HCT116 (cell line): ENCODE measurements around the gene NFIX. TPM values are rescaled to one million over a fixed set of nuclear protein-coding genes. Genes with fewer than 3 reads are reported as not detected.

Experiments used
- ATAC-seq: fragments of 200-7000 bp; cut with Tn5 transposase; 2 replicates; pipeline ENCODE4 v1.9.1; 2020; ENCODE audit warnings: mild to moderate bottlenecking, moderate library complexity
- BruUV-seq: library from RNA; stranded (reverse); fragments of 400-500 nt; replicated peaks from 2 replicates; lab custom pipeline; 2021; lab: Mats Ljungman, UMichigan
- CTCF ChIA-PET: fragments of 300-600 bp; sonication (Branson Sonifier 250); formaldehyde crosslinking; loops from one replicate; lab custom pipeline; 2021; ENCODE audit warnings: antibody characterized with exemption; lab: Charles Lee
- POLR2A ChIA-PET: fragments of 300-600, 350-600 bp; sonication (Branson Sonifier 250); formaldehyde crosslinking; loops from one replicate; lab custom pipeline; 2021; ENCODE audit warnings: antibody characterized with exemption; lab: Charles Lee
- RAD21 ChIA-PET, 2 experiments: fragments of 300-600 bp; sonication (Branson Sonifier 250); formaldehyde crosslinking; loops; one replicate each; lab custom pipeline; 2023; ENCODE audit warnings: low total read pairs in 2 of 2; ENCODE audit not compliant: uncharacterized antibody in 2 of 2, unreplicated experiment in 2 of 2, low non-redundant PET in 1 of 2; lab: Charles Lee
- DNase-seq: peaks from one replicate; pipeline ENCODE4 v3.0.0-alpha.2; 2010; ENCODE audit warnings: low read depth, low spot score
- H2AFZ ChIP-seq: fragments of 200-600 bp; shearing (Covaris generic), sonication (generic); 2 replicates; pipeline ENCODE4 v1.6.1; 2017; ENCODE audit warnings: low read depth, mixed run types, mixed read lengths, antibody characterized with exemption, low read length; ENCODE audit not compliant: poor library complexity, severe bottlenecking
- H3K27ac ChIP-seq: 2 replicates; pipeline ENCODE4 v1.5.1; 2012; ENCODE audit warnings: low read depth, low read length
- H3K27me3 ChIP-seq: fragments of 200-600 bp; sonication (generic); 2 replicates; pipeline ENCODE4 v1.6.1; 2016; ENCODE audit warnings: mixed run types, low read length, mixed read lengths; ENCODE audit not compliant: insufficient read depth
- H3K36me3 ChIP-seq, 2 experiments: fragments of 200-500 bp in 1 of 2; fragments of 200-600 bp in 1 of 2; sonication (Bioruptor generic) in 1 of 2; sonication (generic) in 1 of 2; 2 replicates each; pipeline versions ENCODE4 v1.5.1 to v1.6.1; 2014 to 2016; ENCODE audit warnings: low read length in 2 of 2, inconsistent platforms in 1 of 2, mixed read lengths in 1 of 2, mixed run types in 1 of 2; ENCODE audit not compliant: insufficient read depth in 2 of 2, control insufficient read depth in 1 of 2
- H3K4me1 ChIP-seq, 2 experiments: fragments of 200-600 bp in 1 of 2; sonication (generic) in 1 of 2; 2 replicates each; pipeline versions ENCODE4 v1.5.1 to v1.6.1; 2012 to 2017; ENCODE audit warnings: low read length in 2 of 2, inconsistent platforms in 1 of 2, mild to moderate bottlenecking in 1 of 2, mixed read lengths in 1 of 2, mixed run types in 1 of 2, moderate library complexity in 1 of 2; ENCODE audit not compliant: insufficient read depth in 2 of 2, control insufficient read depth in 1 of 2
- H3K4me2 ChIP-seq: fragments of 200-600 bp; sonication (generic); 2 replicates; pipeline ENCODE4 v1.6.1; 2017; ENCODE audit warnings: mixed run types, low read length, mixed read lengths
- H3K4me3 ChIP-seq, 2 experiments: fragments of 200-600 bp in 1 of 2; sonication (generic) in 1 of 2; replicated peaks in 1 of 2; 2 replicates each; pipeline ENCODE4 v1.5.1; 2011 to 2016; ENCODE audit warnings: low read length in 2 of 2, control low read depth in 1 of 2, low read depth in 1 of 2, mild to moderate bottlenecking in 1 of 2, mixed read lengths in 1 of 2, mixed run types in 1 of 2
- H3K79me2 ChIP-seq: fragments of 200-600 bp; sonication (generic); 2 replicates; pipeline ENCODE4 v1.6.1; 2017; ENCODE audit warnings: mild to moderate bottlenecking, mixed run types, low read length, moderate library complexity, mixed read lengths; ENCODE audit not compliant: insufficient read depth
- H3K9ac ChIP-seq: fragments of 200-600 bp; sonication (generic); 2 replicates; pipeline ENCODE4 v1.6.1; 2016; ENCODE audit warnings: low read length, mixed read lengths
- H3K9me2 ChIP-seq: fragments of 200-600 bp; sonication (generic), shearing (Covaris generic); 2 replicates; pipeline ENCODE4 v1.6.1; 2017; ENCODE audit warnings: mixed run types, mild to moderate bottlenecking, moderate library complexity; ENCODE audit not compliant: insufficient read depth
- H3K9me3 ChIP-seq, 2 experiments: fragments of 200-500 bp in 1 of 2; fragments of 200-600 bp in 1 of 2; sonication (Bioruptor generic) in 1 of 2; sonication (generic) in 1 of 2; 2 replicates each; pipeline ENCODE4 v1.6.1; 2014 to 2017; ENCODE audit warnings: low read length in 2 of 2, mixed read lengths in 2 of 2, inconsistent platforms in 1 of 2, low read depth in 1 of 2, mild to moderate bottlenecking in 1 of 2, mixed run types in 1 of 2, moderate library complexity in 1 of 2; ENCODE audit not compliant: control insufficient read depth in 1 of 2, insufficient read depth in 1 of 2
- H4K20me1 ChIP-seq: fragments of 200-600 bp; sonication (generic), shearing (Covaris generic); 2 replicates; pipeline ENCODE4 v1.6.1; 2017; ENCODE audit warnings: mixed run types, mild to moderate bottlenecking, moderate library complexity; ENCODE audit not compliant: insufficient read depth
- CEBPB ChIP-seq: IDR thresholded peaks from 2 replicates; pipeline ENCODE4 v1.6.1; 2012; ENCODE audit warnings: low read depth
- EGR1 ChIP-seq: IDR thresholded peaks from 2 replicates; pipeline ENCODE4 v1.6.1; 2012; ENCODE audit warnings: low read depth
- JUND ChIP-seq: IDR thresholded peaks from 2 replicates; pipeline ENCODE4 v1.6.1; 2012
- POLR2A ChIP-seq: IDR thresholded peaks from 2 replicates; pipeline ENCODE4 v1.7.0; 2011; ENCODE audit warnings: borderline replicate concordance; ENCODE audit not compliant: insufficient read depth, insufficient read length; ENCODE audit errors: extremely low read depth
- POLR2AphosphoS5 ChIP-seq: IDR thresholded peaks from 2 replicates; pipeline ENCODE4 v1.6.1; 2011; ENCODE audit warnings: mild to moderate bottlenecking, low read depth, low read length, moderate library complexity
- RAD21 ChIP-seq: IDR thresholded peaks from 2 replicates; pipeline ENCODE4 v1.6.1; 2012; ENCODE audit warnings: low read depth, mild to moderate bottlenecking
- SRF ChIP-seq: IDR thresholded peaks from 2 replicates; pipeline ENCODE4 v1.6.1; 2012; ENCODE audit warnings: low read depth
- intact Hi-C: fragments of 100-400 bp; cut with micrococcal nuclease; formaldehyde crosslinking; loops from 2 replicates; pipeline ENCODE4 v1.10.0; 2022
- total RNA-seq: library from RNA; stranded (reverse); gene quantifications from one replicate; pipeline ENCODE4 v1.2.1, GENCODE V29; 2021; ENCODE audit not compliant: unreplicated experiment
- TF ChIP-seq, protein P1 (sequence below): IDR thresholded peaks from 2 replicates; pipeline ENCODE4 v1.6.1; 2012
- TF ChIP-seq, protein P2 (sequence below), 3 experiments: fragments of 200-600 bp in 1 of 3; sonication (generic) in 1 of 3; IDR thresholded peaks in 2 of 3; conservative IDR thresholded peaks in 1 of 3; 2 replicates each; pipeline ENCODE4 v1.5.1; 2012 to 2017; ENCODE audit warnings: low read depth in 2 of 3, low read length in 2 of 3, antibody characterized with exemption in 1 of 3, borderline replicate concordance in 1 of 3, control low read depth in 1 of 3, mild to moderate bottlenecking in 1 of 3, mixed read lengths in 1 of 3, mixed run types in 1 of 3, moderate library complexity in 1 of 3; ENCODE audit not compliant: insufficient read depth in 1 of 3

The NFIX gene
- total RNA-seq, 1 experiment from 2014 or later, result 34.8 TPM

DNA sequence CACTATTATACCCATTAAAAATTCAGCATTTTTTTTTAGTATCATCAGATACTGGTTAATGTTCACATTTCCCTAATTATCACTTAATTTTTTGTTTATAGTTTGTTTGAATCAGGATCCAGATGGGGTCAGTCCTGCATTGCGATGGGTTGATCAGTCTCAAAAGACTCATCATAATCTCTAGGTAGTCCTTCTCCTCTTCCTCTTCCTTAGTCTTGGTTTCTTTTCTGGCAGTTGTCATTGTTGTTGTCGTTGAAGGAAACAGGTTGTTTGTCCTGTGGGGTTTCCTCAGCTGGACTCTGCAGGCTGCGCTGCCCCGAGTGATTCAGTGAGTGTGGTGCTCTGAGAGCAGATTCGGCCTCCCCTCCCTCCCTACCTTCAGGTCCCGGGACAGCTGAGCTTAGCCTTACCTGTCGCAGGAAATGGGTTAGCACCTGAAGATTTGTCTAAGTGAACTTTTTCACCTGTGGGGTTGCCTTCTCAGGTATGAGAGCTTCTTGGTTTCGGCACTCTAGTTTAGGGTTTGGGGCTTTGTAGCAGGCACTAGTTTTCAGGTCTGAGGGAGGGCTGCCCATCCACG, 34.1 kb downstream of the NFIX start:
- TF ChIP-seq, protein P1, sequence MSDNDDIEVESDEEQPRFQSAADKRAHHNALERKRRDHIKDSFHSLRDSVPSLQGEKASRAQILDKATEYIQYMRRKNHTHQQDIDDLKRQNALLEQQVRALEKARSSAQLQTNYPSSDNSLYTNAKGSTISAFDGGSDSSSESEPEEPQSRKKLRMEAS, result no peak
- TF ChIP-seq JUND (no peak), RAD21 (no peak), SRF (no peak), EGR1 (no peak), POLR2A (no peak), POLR2AphosphoS5 (no peak), CEBPB (no peak)
- TF ChIP-seq, protein P2, sequence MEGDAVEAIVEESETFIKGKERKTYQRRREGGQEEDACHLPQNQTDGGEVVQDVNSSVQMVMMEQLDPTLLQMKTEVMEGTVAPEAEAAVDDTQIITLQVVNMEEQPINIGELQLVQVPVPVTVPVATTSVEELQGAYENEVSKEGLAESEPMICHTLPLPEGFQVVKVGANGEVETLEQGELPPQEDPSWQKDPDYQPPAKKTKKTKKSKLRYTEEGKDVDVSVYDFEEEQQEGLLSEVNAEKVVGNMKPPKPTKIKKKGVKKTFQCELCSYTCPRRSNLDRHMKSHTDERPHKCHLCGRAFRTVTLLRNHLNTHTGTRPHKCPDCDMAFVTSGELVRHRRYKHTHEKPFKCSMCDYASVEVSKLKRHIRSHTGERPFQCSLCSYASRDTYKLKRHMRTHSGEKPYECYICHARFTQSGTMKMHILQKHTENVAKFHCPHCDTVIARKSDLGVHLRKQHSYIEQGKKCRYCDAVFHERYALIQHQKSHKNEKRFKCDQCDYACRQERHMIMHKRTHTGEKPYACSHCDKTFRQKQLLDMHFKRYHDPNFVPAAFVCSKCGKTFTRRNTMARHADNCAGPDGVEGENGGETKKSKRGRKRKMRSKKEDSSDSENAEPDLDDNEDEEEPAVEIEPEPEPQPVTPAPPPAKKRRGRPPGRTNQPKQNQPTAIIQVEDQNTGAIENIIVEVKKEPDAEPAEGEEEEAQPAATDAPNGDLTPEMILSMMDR (IDR thresholded peaks at IDR 0.05 in 2 of 3, conservative IDR thresholded peaks at IDR 0.05 in 1 of 3; ENCODE audit: borderline replicate concordance in 1 of 3, insufficient read depth in 1 of 3, low read depth in 2 of 3, low read length in 2 of 3), result no peak
- ATAC-seq (no peak), DNase-seq (no peak)
- H3K27me3 ChIP-seq, result no peaks in the 10 kb centered on the region
- no peak overlapping the region for H3K4me3 ChIP-seq
- H3K9me3 ChIP-seq, result no peaks in the 10 kb centered on the region
- no peak overlapping the region for H2AFZ ChIP-seq
- no peak overlapping the region for H3K27ac ChIP-seq
- H3K4me1 ChIP-seq, result peaks cover 36 to 37% of the 10 kb centered on the region in 2 experiments
- ChIA-PET RAD21 (no interaction called here), CTCF (interaction anchor here (1.1 to 7.4 kb wide), 7 partner anchors 16 to 64 kb away, joined by 3 to 155 read pairs (median 5); no protein-coding TSS in a partner anchor), POLR2A (no interaction called here)
- no peak overlapping the region for H3K4me2 ChIP-seq
- peaks cover 0 to 5% of the 10 kb centered on the region in 2 experiments; a peak in 1 of 4 replicates for H3K36me3 ChIP-seq
- no peaks in the 10 kb centered on the region for H3K9me2 ChIP-seq
- BruUV-seq, result no TSS peak
- no peaks in the 10 kb centered on the region for H3K79me2 ChIP-seq
- no peaks in the 10 kb centered on the region for H4K20me1 ChIP-seq
- intact Hi-C loops, result no loop called here
- H3K9ac ChIP-seq, result no peak overlapping the region
